ENCODE data around the gene CNPY1. TPM values are rescaled to one million over a fixed set of nuclear protein-coding genes. Genes with fewer than 3 reads are reported as not detected.

Gene CNPY1
- total RNA-seq, 2 donors from 2014 or later = not detected

DNA sequence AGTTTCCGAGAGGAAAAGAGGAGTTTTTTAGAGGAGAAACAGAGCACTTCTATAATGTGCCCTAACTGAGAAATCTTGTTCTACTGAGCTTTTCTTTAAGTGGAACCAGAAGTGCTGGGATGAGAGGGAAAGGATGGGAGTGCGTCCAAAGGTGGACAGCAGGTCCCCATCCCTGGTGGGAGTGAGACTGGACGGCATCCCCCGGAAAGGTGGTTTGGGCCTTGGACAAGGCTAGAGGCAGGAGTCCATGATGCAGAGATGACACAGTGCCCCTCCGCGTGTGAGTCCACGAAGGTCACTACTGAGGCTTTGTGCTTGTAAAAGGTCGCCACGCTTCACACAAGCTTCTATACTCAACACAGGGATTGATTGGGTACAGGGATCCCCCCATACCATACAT lies 94.5 kb downstream of the CNPY1 start:
- Histone ChIP-seq H3K36me3 (no peaks in the 10 kb centered on the region), H3K4me1 (peaks cover 3% of the 10 kb centered on the region), H3K27ac (no peak overlapping the region), H3K9ac (ENCODE audit: low read depth in 2 of 2, low read length in 2 of 2) (no peak overlapping the region), H3K27me3 (peaks cover 94% of the 10 kb centered on the region), H3K9me3 (no peaks in the 10 kb centered on the region), H3K4me3 (no peak overlapping the region)
- TF ChIP-seq, protein P1, sequence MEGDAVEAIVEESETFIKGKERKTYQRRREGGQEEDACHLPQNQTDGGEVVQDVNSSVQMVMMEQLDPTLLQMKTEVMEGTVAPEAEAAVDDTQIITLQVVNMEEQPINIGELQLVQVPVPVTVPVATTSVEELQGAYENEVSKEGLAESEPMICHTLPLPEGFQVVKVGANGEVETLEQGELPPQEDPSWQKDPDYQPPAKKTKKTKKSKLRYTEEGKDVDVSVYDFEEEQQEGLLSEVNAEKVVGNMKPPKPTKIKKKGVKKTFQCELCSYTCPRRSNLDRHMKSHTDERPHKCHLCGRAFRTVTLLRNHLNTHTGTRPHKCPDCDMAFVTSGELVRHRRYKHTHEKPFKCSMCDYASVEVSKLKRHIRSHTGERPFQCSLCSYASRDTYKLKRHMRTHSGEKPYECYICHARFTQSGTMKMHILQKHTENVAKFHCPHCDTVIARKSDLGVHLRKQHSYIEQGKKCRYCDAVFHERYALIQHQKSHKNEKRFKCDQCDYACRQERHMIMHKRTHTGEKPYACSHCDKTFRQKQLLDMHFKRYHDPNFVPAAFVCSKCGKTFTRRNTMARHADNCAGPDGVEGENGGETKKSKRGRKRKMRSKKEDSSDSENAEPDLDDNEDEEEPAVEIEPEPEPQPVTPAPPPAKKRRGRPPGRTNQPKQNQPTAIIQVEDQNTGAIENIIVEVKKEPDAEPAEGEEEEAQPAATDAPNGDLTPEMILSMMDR (IDR thresholded peaks at IDR 0.05) = no peak
- intact Hi-C loops (cut with DNase I) = no loop called here
- no peak for DNase-seq

Other genes with a start within 250 kb of the CNPY1 start
- gene INSIG1, start 248.7 kb downstream of the CNPY1 start, total RNA-seq = 100 to 1,000 TPM in 1 of 2 donors, 10 to 100 TPM in 1; 72.1 to 232 TPM
- gene EN2, start 88.4 kb downstream of the CNPY1 start, total RNA-seq = not detected
- 10 to 100 TPM; 56.9 to 60.2 TPM for gene RBM33, start 98.1 kb upstream of the CNPY1 start, total RNA-seq